ENCODE results near the gene C19orf38. TPM values are rescaled to one million over a fixed set of nuclear protein-coding genes. Genes with fewer than 3 reads are reported as not detected.

C19orf38 gene
- total RNA-seq, 2 experiments from 2014 or later = 1.2 to 1.3 TPM

- no peaks in the 10 kb centered on the region for H3K9me3 Mint-ChIP-seq
- peaks cover 13% of the 10 kb centered on the region for H3K4me1 Mint-ChIP-seq (ENCODE audit: low read depth)
- intact Hi-C loops (cut with micrococcal nuclease) = no loop called here
- H3K27me3 Mint-ChIP-seq = no peaks in the 10 kb centered on the region
- CTCF ChIA-PET = interaction anchor here (0.5 kb wide), 1 partner anchor 672 kb away, joined by 3 read pairs; no protein-coding TSS in a partner anchor
- POLR2A ChIA-PET = interaction anchor here (1.0 kb wide), 1 partner anchor 18 kb away, joined by 3 read pairs; no protein-coding TSS in a partner anchor
- no peak overlapping the region for H3K27ac Mint-ChIP-seq
- no peaks in the 10 kb centered on the region for H3K36me3 Mint-ChIP-seq (ENCODE audit: low read depth)
- DNase-seq (no peak), ATAC-seq (no peak)
- no peak for TF ChIP-seq CTCF (IDR thresholded peaks at IDR 0.05)
- H3K4me3 Mint-ChIP-seq = no peak overlapping the region
Measured at GRCh38 chr19:10891405-10892086, 43.3 kb downstream of the C19orf38 start.

- CTCF ChIA-PET = interaction anchor here (0.5 kb wide), 1 partner anchor 673 kb away, joined by 3 read pairs; no protein-coding TSS in a partner anchor
- intact Hi-C loops (cut with micrococcal nuclease) = no loop called here
- no peak overlapping the region for H3K4me3 Mint-ChIP-seq
- H3K4me1 Mint-ChIP-seq (ENCODE audit: low read depth) = peaks cover 16% of the 10 kb centered on the region
- TF ChIP-seq CTCF (IDR thresholded peaks at IDR 0.05) = no peak
- no peaks in the 10 kb centered on the region for H3K9me3 Mint-ChIP-seq
- POLR2A ChIA-PET = interaction anchor here (0.8 to 1.4 kb wide), 3 partner anchors 15 to 174 kb away, joined by 3 read pairs; no protein-coding TSS in a partner anchor
- H3K27me3 Mint-ChIP-seq = no peaks in the 10 kb centered on the region
- H3K27ac Mint-ChIP-seq = no peak overlapping the region
- ATAC-seq (no peak), DNase-seq (no peak)
- no peaks in the 10 kb centered on the region for H3K36me3 Mint-ChIP-seq (ENCODE audit: low read depth)
Measured at GRCh38 chr19:10892256-10892655, 44.0 kb downstream of the C19orf38 start.

GRCh38 chr19:10894911-10895213, 46.6 kb downstream of the C19orf38 start:
- no peaks in the 10 kb centered on the region for H3K9me3 Mint-ChIP-seq
- intact Hi-C loops (cut with micrococcal nuclease) = no loop called here
- CTCF ChIA-PET = no interaction called here
- H3K27ac Mint-ChIP-seq = no peak overlapping the region
- H3K4me3 Mint-ChIP-seq = no peak overlapping the region
- no peak for ATAC-seq
- no peaks in the 10 kb centered on the region for H3K27me3 Mint-ChIP-seq
- peaks cover 1% of the 10 kb centered on the region for H3K36me3 Mint-ChIP-seq (ENCODE audit: low read depth)
- POLR2A ChIA-PET = no interaction called here
- TF ChIP-seq CTCF (IDR thresholded peaks at IDR 0.05) = no peak
- DNase-seq = no peak
- peaks cover 14% of the 10 kb centered on the region for H3K4me1 Mint-ChIP-seq (ENCODE audit: low read depth)

GRCh38 chr19:10895363-10895762, 47.1 kb downstream of the C19orf38 start:
- Mint-ChIP-seq H3K9me3 (no peaks in the 10 kb centered on the region), H3K27me3 (no peaks in the 10 kb centered on the region), H3K36me3 (ENCODE audit: low read depth) (peaks cover 1% of the 10 kb centered on the region), H3K4me1 (ENCODE audit: low read depth) (peaks cover 14% of the 10 kb centered on the region), H3K27ac (no peak overlapping the region), H3K4me3 (no peak overlapping the region)
- TF ChIP-seq CTCF (IDR thresholded peaks at IDR 0.05) = no peak
- ChIA-PET POLR2A (no interaction called here), CTCF (no interaction called here)
- ATAC-seq = no peak
- intact Hi-C loops (cut with micrococcal nuclease) = no loop called here
- DNase-seq = no peak

- no peak for TF ChIP-seq CTCF (IDR thresholded peaks at IDR 0.05)
- Mint-ChIP-seq H3K4me1 (ENCODE audit: low read depth) (peaks cover 14% of the 10 kb centered on the region), H3K4me3 (no peak overlapping the region), H3K27ac (no peak overlapping the region), H3K9me3 (no peaks in the 10 kb centered on the region), H3K27me3 (no peaks in the 10 kb centered on the region), H3K36me3 (ENCODE audit: low read depth) (peaks cover 1% of the 10 kb centered on the region)
- intact Hi-C loops (cut with micrococcal nuclease) = no loop called here
- ATAC-seq (no peak), DNase-seq (no peak)
- ChIA-PET CTCF (no interaction called here), POLR2A (no interaction called here)
Measured at GRCh38 chr19:10895920-10896319, 47.7 kb downstream of the C19orf38 start.
